ENCODE measurements around the gene CYSTM1. TPM values are rescaled to one million over a fixed set of nuclear protein-coding genes. Genes with fewer than 3 reads are reported as not detected.

Gene CYSTM1, protein sequence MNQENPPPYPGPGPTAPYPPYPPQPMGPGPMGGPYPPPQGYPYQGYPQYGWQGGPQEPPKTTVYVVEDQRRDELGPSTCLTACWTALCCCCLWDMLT
- total RNA-seq (2014; rRNA removed; shearing (Covaris generic); ENCODE audit: low replicate concordance) = 62.0 and 79.2 TPM in 2 replicates

DNA sequence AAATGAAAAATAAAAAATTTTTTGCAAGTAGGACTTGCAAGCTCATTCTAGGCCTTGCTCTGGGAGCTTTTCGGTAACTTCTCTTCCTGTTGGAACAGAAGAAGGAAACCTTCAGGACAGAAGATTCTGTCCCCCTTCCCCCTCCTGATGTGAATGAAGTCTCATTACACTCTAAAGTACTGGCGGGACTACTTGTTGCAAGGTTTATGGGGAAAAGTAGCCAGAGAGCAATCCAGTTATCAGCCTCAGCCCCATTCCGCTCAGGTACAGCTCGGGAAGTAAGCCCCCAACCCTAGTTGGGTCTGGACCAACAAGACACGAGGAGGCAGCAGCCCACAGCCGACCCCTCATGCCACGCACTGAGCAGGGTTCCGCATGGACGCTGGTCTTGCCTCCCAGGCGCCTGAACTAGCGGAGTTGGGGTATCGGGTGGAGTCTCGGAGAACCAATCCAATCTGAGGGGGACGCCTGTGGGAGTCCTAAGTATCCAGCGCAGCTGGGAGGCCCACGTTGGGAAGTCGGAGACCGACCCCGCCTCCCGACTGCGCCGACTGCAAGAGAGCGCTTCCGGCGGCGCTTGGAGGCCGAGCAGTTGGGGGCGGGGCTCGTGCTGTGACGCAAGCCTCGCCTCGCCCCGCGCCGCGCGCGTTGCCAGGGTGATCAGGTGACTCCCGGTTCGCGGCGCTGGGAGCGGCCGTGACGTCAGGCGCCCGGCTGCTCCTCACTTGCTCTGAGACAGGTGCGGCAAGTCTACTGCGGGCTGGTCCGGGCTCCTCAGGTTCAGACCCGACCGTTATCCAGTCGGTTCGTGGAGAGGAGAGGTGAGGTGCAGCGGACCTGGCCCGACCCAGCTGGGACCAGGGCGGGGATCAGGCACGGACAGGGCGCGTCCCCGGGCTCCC is at the start of gene CYSTM1:
TSS of gene CYSTM1 (plus strand) at position 724 of the 902 bp plus-strand sequence. CDS start 19,278 bp downstream, outside the sequence.
- in situ Hi-C loops (cut with HindIII; ENCODE audit: low pct_unique_long_range_greater_than_20kb, low sequenced_read_pairs) = loop anchor here (25.0 kb wide), 1 partner anchor 112 kb away; no protein-coding TSS in a partner anchor
- peak; percentile 92 for DNase-seq (ENCODE audit: low read depth)

GRCh38 chr5:140125637-140126036 is 49.4 kb upstream of the CYSTM1 start, which contains the start of gene IGIP:
IGIP (plus strand) TSS chr5:140125937; CDS start chr5:140128477, 2,540 bp downstream.
- no peak for DNase-seq (ENCODE audit: low read depth)
- in situ Hi-C loops (cut with HindIII; ENCODE audit: low pct_unique_long_range_greater_than_20kb, low sequenced_read_pairs) = no loop called here

GRCh38 chr5:140126315-140127012 is 48.5 kb upstream of the CYSTM1 start:
- in situ Hi-C loops (cut with HindIII; ENCODE audit: low pct_unique_long_range_greater_than_20kb, low sequenced_read_pairs) = no loop called here
- no peak for DNase-seq (ENCODE audit: low read depth)

DNA sequence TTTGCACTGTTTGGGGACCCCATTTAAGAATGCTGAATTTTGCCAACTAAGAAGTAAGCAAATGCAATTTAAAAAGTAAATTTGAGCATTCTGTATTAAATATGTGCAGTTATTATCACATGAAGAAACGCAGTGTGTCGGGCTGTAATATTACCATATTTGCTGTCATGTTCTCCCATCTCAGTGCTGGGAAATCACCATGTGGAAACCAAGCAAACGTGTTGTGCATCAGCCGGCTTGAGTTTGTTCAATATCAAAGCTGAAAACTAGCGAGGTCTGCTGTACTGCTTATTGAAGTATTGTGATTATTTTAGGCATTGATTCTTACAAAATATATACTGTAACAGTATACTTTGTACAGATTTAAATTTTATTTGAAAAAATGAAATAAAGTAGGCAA is 46.6 kb upstream of the CYSTM1 start:
- in situ Hi-C loops (cut with HindIII; ENCODE audit: low pct_unique_long_range_greater_than_20kb, low sequenced_read_pairs) = no loop called here
- no peak for DNase-seq (ENCODE audit: low read depth)

GRCh38 chr5:140130949-140131733 is 43.8 kb upstream of the CYSTM1 start:
- in situ Hi-C loops (cut with HindIII; ENCODE audit: low pct_unique_long_range_greater_than_20kb, low sequenced_read_pairs) = no loop called here

DNA sequence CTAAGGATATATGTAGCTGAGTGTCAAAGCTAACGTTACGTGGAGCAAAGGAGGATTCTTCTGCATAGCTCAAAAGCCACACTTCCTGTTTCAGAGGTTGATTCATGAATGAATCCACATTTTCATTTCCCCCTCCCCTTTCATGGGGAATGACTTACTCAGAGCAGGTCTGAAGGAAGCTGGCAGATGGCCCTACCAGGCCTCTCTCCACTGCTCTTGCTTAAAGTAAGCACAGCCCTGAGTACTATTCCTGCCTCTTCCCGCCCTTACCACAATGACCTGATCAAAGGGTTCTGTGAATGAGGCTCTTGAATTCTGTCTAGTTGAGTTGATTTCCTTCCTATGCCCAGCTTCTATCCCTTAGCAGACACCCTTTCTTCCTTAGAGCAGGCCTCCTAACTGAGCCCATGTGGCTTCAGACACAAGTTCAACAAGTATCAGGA is 43.0 kb upstream of the CYSTM1 start:
- no peak for DNase-seq (ENCODE audit: low read depth)
- in situ Hi-C loops (cut with HindIII; ENCODE audit: low pct_unique_long_range_greater_than_20kb, low sequenced_read_pairs) = no loop called here

More at GRCh38 chr5:140130949-140131733, 43.8 kb upstream of the CYSTM1 start:
- DNase-seq (ENCODE audit: low read depth) = no peak

DNA sequence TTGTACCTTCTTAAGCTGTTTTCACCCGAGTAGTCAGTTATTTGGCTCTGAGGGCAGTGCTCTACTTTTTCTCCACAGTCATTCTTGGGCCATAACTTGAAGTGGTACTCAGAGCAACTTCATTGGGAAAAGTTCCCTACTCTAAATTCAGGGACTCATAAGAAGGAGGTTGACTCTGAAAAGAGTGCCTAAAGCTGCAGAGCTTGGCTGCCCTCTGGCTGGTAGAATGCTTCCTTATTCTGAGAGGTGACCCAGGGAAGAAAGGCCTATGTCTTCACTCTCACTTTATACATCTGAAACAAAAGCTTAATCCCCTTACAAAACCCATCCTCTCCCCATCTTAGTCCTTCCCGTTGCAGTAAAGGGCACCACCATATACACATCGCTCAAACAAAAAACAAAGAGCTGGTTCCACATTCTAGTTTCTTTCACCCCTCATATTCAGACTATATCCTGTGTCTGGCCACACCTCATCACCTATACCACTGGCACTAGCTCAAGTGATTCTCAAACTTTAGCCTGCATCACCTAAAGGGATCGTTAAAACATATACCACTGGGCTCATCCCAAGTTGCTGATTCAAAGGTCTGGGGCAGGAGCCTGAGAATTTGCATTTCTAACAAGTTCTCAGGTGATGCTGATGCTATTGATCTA is 41.3 kb upstream of the CYSTM1 start:
- DNase-seq (ENCODE audit: low read depth) = no peak
- in situ Hi-C loops (cut with HindIII; ENCODE audit: low pct_unique_long_range_greater_than_20kb, low sequenced_read_pairs) = no loop called here

GRCh38 chr5:140134277-140134935 is 40.6 kb upstream of the CYSTM1 start:
- in situ Hi-C loops (cut with HindIII; ENCODE audit: low pct_unique_long_range_greater_than_20kb, low sequenced_read_pairs) = no loop called here

GRCh38 chr5:140135127-140135526 is 39.9 kb upstream of the CYSTM1 start:
- DNase-seq (ENCODE audit: low read depth) = no peak
- in situ Hi-C loops (cut with HindIII; ENCODE audit: low pct_unique_long_range_greater_than_20kb, low sequenced_read_pairs) = no loop called here

More at GRCh38 chr5:140134277-140134935, 40.6 kb upstream of the CYSTM1 start:
- no peak for DNase-seq (ENCODE audit: low read depth)

GRCh38 chr5:140136624-140137023 is 38.4 kb upstream of the CYSTM1 start:
- no peak for DNase-seq (ENCODE audit: low read depth)
- in situ Hi-C loops (cut with HindIII; ENCODE audit: low pct_unique_long_range_greater_than_20kb, low sequenced_read_pairs) = no loop called here

DNA sequence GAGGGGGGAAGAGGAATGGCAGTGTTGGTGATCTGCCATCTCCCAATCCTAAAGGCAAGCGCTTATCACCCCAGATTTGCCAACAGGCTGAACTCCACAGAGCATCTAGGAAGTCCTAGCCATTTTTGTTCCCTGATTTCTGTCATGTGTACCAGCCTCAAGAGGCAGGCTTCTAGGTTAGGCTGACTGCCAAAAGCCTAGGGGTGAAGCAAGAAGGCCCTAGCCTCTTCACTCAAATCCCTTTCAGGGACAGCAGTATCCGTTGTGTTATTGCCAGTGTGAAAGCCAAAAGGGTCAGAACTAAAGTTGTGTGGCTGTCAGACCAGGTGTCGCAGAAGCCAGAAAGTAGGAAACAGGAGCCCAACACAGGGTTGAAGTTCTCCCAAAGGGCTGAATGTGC is 34.6 kb upstream of the CYSTM1 start:
- in situ Hi-C loops (cut with HindIII; ENCODE audit: low pct_unique_long_range_greater_than_20kb, low sequenced_read_pairs) = no loop called here
- DNase-seq (ENCODE audit: low read depth) = no peak

DNA sequence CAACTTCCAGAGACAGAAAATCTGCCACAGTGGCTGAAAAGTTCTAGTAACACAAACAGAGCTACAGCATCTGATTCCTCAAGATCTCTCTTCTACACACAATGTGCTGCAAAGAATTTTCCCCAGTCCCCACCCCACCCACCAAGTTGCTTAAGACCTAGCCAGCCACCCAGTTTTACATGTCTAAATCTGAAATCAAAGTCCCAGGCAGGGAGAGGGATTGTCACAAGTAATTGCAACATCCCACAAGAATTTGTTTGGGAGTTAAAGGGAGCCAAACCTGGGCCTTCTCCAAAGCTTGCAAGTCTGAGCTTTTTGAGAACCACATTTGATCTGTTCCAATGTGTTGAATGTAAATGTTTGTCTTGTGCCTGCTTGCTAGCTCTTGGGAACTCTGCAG is 33.7 kb upstream of the CYSTM1 start:
- in situ Hi-C loops (cut with HindIII; ENCODE audit: low pct_unique_long_range_greater_than_20kb, low sequenced_read_pairs) = no loop called here
- DNase-seq (ENCODE audit: low read depth) = no peak

GRCh38 chr5:140142246-140142645 is 32.7 kb upstream of the CYSTM1 start:
- no peak for DNase-seq (ENCODE audit: low read depth)
- in situ Hi-C loops (cut with HindIII; ENCODE audit: low pct_unique_long_range_greater_than_20kb, low sequenced_read_pairs) = no loop called here

- no peak for DNase-seq (ENCODE audit: low read depth)
- in situ Hi-C loops (cut with HindIII; ENCODE audit: low pct_unique_long_range_greater_than_20kb, low sequenced_read_pairs) = no loop called here
Measured at GRCh38 chr5:140142856-140143255, 32.1 kb upstream of the CYSTM1 start.

DNA sequence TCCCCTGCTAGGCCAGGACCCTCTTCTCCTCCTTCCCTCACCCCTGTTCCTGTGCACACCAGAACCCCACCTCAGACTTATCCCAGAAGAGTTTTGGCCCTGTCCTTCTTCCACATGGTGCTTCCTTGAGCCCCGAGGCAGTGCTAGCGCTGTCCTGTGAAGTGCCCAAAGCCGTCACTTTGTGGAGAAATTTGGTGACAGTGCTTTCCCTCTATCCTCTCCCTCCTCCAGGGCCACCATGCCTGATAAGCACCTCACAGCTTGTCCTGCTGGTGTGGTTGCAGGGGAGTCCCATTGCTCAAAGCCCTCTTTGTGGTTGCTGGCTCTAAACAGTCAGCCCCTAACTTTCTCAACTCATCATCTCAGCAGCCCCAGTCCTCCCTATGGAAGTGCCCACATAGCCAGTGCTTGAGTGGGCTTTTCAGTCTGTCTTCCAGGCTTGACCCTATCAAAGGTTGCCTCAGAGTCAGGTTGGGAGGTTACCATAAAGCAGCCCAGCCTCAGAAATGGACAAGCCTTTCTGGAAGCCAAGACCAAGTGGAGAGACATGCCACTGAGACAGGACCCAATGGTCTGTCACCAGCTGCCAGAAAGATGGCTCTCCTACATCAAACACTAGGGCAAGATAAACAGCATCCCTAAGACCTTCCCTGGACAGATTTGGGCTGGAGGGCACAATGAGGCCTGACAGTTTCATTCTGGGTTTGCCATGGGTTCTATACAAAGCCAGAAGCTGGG is 31.3 kb upstream of the CYSTM1 start:
- in situ Hi-C loops (cut with HindIII; ENCODE audit: low pct_unique_long_range_greater_than_20kb, low sequenced_read_pairs) = no loop called here

GRCh38 chr5:140145256-140145655 is 29.7 kb upstream of the CYSTM1 start:
- DNase-seq (ENCODE audit: low read depth) = no peak
- in situ Hi-C loops (cut with HindIII; ENCODE audit: low pct_unique_long_range_greater_than_20kb, low sequenced_read_pairs) = no loop called here

More for the DNA sequence above, 31.3 kb upstream of the CYSTM1 start:
- no peak for DNase-seq (ENCODE audit: low read depth)
